ENCODE data around the gene ASTN2. TPM values are rescaled to one million over a fixed set of nuclear protein-coding genes. Genes with fewer than 3 reads are reported as not detected.
A peak's percentile ranks its signal among the peaks of the same experiment; 100 is the strongest.

The ASTN2 gene
- polyA plus RNA-seq, 2 of the 4 experiments (the other 2 are of a cell fraction) = 5.8 to 11.6 TPM

DNA sequence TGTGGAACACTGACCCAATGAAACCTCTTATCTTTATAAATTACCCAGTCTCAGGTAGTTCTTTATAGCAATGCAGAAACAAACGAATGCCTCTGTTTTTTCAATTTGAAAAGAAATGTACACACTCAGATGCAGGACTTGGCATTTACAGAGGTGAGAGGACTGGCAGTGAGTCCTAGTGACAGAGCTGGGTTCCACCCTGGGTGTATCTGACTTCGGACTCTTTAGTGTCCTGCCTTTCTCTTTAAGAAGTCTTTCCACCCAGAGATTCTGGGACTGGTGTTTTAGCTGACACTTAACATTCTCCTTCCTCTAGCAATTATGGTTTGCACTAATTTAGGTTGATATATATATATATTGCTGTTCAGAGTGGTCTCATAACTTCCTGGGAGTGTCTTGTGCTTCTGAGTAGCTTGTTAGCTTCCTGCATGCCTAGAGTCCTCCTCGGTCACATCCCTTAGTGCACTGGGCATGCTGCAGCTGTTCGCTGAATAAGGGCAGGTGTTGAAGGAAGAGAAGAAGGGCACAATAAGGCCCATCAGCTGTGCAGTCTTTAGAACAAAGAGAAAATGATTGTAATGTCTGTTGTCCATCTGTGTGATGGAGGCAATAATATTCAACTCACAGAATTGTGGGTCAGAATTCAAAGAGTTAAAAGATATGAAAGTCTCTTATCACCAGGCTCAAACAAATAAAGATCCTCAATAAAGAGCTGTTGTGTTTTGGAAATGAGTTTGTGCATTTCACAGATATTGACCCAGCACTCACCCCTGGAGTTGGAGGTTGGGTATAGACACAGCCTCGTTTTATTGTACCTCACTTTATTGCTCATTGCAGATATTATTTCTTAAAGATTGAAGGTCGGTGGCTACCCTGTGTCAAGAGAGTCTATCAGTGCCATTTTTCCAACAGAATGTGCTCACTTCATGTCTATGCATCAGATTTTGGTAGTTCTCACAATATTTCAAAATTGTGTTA lies 540.6 kb downstream of the ASTN2 start:
- FAIRE-seq (no peak), DNase-seq (ENCODE audit: low read depth in 1 of 2, low spot score in 1 of 2) (no peak), ATAC-seq (no peak)
- Histone ChIP-seq H3K4me3 (no peak overlapping the region), H3K9me3 (peaks cover 12% of the 10 kb centered on the region), H3K27ac (no peak overlapping the region), H3K4me2 (no peak overlapping the region), H3K4me1 (peaks cover 12% of the 10 kb centered on the region; the same call in 2 of the 3 replicates)
- CTCF ChIA-PET = interaction anchor here (0.7 to 1.6 kb wide), 4 partner anchors 13 to 137 kb away, joined by 3 to 5 read pairs (median 4); no protein-coding TSS in a partner anchor
- TF ChIP-seq KDM5A (IDR thresholded peaks at IDR 0.05) (no peak), KDM1A (IDR thresholded peaks at IDR 0.05; ENCODE audit: low read depth) (no peak), MAZ (IDR thresholded peaks at IDR 0.05; ENCODE audit: borderline replicate concordance, low read depth, low read length) (no peak), ESRRA (IDR thresholded peaks at IDR 0.05; ENCODE audit: borderline replicate concordance, low read length) (no peak), HOXB5 (CRISPR knock-in tag; IDR thresholded peaks at IDR 0.05) (no peak), CHD2 (IDR thresholded peaks at IDR 0.05; ENCODE audit: low read length, partially characterized antibody) (no peak), RCOR1 (IDR thresholded peaks at IDR 0.05; ENCODE audit: low read depth, low read length) (no peak), MYC (IDR thresholded peaks at IDR 0.05; ENCODE audit: borderline replicate concordance, low read length) (no peak)
- TF ChIP-seq, protein P1, sequence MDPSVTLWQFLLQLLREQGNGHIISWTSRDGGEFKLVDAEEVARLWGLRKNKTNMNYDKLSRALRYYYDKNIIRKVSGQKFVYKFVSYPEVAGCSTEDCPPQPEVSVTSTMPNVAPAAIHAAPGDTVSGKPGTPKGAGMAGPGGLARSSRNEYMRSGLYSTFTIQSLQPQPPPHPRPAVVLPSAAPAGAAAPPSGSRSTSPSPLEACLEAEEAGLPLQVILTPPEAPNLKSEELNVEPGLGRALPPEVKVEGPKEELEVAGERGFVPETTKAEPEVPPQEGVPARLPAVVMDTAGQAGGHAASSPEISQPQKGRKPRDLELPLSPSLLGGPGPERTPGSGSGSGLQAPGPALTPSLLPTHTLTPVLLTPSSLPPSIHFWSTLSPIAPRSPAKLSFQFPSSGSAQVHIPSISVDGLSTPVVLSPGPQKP (IDR thresholded peaks at IDR 0.05; ENCODE audit: low read depth, low read length) = no peak
- 13% methylated on average over 6 of the region's 6 CpGs for WGBS (ENCODE audit: missing lambda C conversion rate)
- POLR2A ChIA-PET = no interaction called here

DNA sequence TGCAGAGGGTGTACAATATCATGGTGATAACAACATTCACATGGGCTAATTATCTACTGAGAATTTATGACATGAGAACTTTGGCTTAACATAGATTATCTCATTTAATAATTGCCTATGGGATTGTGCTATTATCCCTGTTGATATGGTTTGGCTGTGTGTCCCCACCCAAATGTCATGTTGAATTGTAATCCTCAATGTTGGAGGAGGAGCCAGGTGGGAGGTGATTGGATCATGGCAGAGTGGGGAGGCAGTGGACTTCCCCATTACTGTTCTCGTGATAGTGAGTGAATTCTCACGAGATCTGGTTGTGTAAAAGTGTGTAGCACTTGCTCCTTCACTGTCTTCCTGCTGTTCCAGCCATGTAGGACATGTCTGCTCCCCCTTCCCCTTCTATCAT lies 541.4 kb downstream of the ASTN2 start:
- H3K4me3 ChIP-seq = no peak overlapping the region
- ATAC-seq (no peak), FAIRE-seq (no peak), DNase-seq (ENCODE audit: low read depth in 1 of 2, low spot score in 1 of 2) (no peak)
- H3K4me1 ChIP-seq = peaks cover 14% of the 10 kb centered on the region
- WGBS (ENCODE audit: missing lambda C conversion rate) = 9% methylated on average over 2 of the region's 2 CpGs
- CTCF ChIA-PET = interaction anchor here (0.7 to 1.6 kb wide), 2 partner anchors 14 to 136 kb away, joined by 3 to 5 read pairs; no protein-coding TSS in a partner anchor
- H3K4me2 ChIP-seq = no peak overlapping the region
- peaks cover 12% of the 10 kb centered on the region for H3K9me3 ChIP-seq
- TF ChIP-seq MAZ (IDR thresholded peaks at IDR 0.05; ENCODE audit: borderline replicate concordance, low read depth, low read length) (no peak), SMC3 (IDR thresholded peaks at IDR 0.05) (no peak), PBX3 (IDR thresholded peaks at IDR 0.05) (no peak), RFX5 (IDR thresholded peaks at IDR 0.05) (no peak), MAFK (IDR thresholded peaks at IDR 0.05; ENCODE audit: partially characterized antibody) (no peak)
- TF ChIP-seq, protein P2, sequence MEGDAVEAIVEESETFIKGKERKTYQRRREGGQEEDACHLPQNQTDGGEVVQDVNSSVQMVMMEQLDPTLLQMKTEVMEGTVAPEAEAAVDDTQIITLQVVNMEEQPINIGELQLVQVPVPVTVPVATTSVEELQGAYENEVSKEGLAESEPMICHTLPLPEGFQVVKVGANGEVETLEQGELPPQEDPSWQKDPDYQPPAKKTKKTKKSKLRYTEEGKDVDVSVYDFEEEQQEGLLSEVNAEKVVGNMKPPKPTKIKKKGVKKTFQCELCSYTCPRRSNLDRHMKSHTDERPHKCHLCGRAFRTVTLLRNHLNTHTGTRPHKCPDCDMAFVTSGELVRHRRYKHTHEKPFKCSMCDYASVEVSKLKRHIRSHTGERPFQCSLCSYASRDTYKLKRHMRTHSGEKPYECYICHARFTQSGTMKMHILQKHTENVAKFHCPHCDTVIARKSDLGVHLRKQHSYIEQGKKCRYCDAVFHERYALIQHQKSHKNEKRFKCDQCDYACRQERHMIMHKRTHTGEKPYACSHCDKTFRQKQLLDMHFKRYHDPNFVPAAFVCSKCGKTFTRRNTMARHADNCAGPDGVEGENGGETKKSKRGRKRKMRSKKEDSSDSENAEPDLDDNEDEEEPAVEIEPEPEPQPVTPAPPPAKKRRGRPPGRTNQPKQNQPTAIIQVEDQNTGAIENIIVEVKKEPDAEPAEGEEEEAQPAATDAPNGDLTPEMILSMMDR (IDR thresholded peaks at IDR 0.05) = no peak
- TF ChIP-seq, protein P3, sequence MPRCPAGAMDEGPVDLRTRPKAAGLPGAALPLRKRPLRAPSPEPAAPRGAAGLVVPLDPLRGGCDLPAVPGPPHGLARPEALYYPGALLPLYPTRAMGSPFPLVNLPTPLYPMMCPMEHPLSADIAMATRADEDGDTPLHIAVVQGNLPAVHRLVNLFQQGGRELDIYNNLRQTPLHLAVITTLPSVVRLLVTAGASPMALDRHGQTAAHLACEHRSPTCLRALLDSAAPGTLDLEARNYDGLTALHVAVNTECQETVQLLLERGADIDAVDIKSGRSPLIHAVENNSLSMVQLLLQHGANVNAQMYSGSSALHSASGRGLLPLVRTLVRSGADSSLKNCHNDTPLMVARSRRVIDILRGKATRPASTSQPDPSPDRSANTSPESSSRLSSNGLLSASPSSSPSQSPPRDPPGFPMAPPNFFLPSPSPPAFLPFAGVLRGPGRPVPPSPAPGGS (IDR thresholded peaks at IDR 0.05) = no peak
- POLR2A ChIA-PET = no interaction called here
- no peak overlapping the region for H3K27ac ChIP-seq

DNA sequence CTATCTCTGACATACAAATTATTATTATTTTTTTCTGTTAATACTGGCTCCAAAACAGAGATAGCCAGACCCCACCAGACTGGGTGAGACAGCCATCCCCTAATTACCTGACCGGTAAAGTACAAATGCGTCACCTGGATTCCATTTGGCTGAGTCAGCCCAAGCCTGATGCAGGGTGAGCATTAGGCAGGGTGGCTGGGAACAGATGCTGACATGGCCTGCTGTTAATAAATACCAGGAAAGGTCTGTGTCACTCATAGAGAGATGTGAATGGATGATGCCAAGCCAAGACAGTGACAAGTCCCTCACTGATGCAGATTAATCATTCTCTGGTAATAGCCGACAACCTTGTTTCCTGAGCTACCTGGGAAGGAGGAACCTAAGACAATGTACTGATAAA lies 544.3 kb downstream of the ASTN2 start:
- Histone ChIP-seq H3K9me3 (no peaks in the 10 kb centered on the region), H3K27ac (peak overlapping the region; percentile 25 to 52; a peak in 1 of 6 replicates), H3K4me3 (no peak overlapping the region), H3K4me2 (peak overlapping the region; percentile 24; the same call in 1 of the 3 replicates), H3K4me1 (peaks cover 23% of the 10 kb centered on the region)
- FAIRE-seq (no peak), DNase-seq (ENCODE audit: low read depth in 1 of 2, low spot score in 1 of 2) (peak; percentile 70 to 77), ATAC-seq (peak; percentile 80 to 86)
- WGBS (ENCODE audit: missing lambda C conversion rate) = 11% methylated on average over 3 of the region's 3 CpGs
- CTCF ChIA-PET = interaction anchor here (2.1 to 2.5 kb wide), 2 partner anchors 10 to 134 kb away, joined by 9 to 18 read pairs; no protein-coding TSS in a partner anchor
- POLR2A ChIA-PET = no interaction called here
- TF ChIP-seq PBX3 (IDR thresholded peaks at IDR 0.05) = no peak
- TF ChIP-seq FOSL2 (IDR thresholded peaks at IDR 0.05) = no peak
- peak; percentile 64 for TF ChIP-seq FOSL2 (CRISPR knock-in tag; IDR thresholded peaks at IDR 0.05)
- TF ChIP-seq TFCP2L1 (CRISPR knock-in tag; IDR thresholded peaks at IDR 0.05) = no peak
- TF ChIP-seq MAZ (IDR thresholded peaks at IDR 0.05; ENCODE audit: borderline replicate concordance, low read depth, low read length) = no peak
- TF ChIP-seq PHF8 (IDR thresholded peaks at IDR 0.05; ENCODE audit: borderline replicate concordance, low read depth) = no peak
- TF ChIP-seq TP53 (CRISPR knock-in tag; IDR thresholded peaks at IDR 0.05) = no peak
- TF ChIP-seq JUNB (IDR thresholded peaks at IDR 0.05) = no peak
- TF ChIP-seq MYC (IDR thresholded peaks at IDR 0.05; ENCODE audit: borderline replicate concordance, low read length) = no peak
- TF ChIP-seq, protein P4, sequence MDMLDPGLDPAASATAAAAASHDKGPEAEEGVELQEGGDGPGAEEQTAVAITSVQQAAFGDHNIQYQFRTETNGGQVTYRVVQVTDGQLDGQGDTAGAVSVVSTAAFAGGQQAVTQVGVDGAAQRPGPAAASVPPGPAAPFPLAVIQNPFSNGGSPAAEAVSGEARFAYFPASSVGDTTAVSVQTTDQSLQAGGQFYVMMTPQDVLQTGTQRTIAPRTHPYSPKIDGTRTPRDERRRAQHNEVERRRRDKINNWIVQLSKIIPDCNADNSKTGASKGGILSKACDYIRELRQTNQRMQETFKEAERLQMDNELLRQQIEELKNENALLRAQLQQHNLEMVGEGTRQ (IDR thresholded peaks at IDR 0.05) = no peak
- TF ChIP-seq NPAS2 (CRISPR knock-in tag; IDR thresholded peaks at IDR 0.05; ENCODE audit: borderline replicate concordance) = no peak
